HG03378 (cell line): ENCODE data around the gene C1QBP.
"Not testable (repeated sequence)": the region's sequence is repeated elsewhere in the genome, so short reads cannot be mapped to it uniquely, and the experiment has no call there.

Source experiments
- ATAC-seq: cut with Tn5 transposase; IDR thresholded peaks from one replicate; pipeline ENCODE4 v1.9.1; 2021; ENCODE audit warnings: mild to moderate bottlenecking, moderate library complexity; ENCODE audit not compliant: unreplicated experiment

Gene C1QBP

GRCh38 chr17:5434984-5435383 lies 4.0 kb downstream of the C1QBP start:
- no peak for ATAC-seq

DNA sequence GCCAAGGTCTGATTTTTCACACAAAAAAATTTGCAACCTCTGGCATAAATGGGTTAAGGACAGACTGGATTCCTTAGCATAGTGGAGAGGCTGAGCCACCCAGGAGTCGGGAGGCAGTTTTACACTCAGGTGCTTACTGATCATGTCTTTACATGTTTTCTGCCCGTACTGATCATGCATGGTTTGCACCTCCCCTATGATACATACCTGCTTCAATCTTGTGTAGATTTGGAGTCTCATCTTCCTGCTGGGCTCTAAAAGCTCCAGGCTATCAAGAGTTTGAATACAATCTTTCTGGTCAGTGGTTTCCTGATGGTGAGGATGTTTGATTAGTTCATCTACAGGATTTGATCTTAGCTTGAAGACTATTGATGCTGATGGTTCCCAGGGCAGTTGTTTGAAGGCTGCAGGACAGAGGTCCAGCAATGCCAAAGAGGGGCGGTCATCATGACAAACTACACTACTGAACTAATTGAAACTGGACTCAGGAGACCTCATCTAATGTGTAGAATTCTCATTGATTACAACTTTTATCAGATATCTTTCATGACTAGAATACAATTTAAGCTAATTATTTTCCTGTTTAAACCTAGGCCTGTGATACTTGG lies 6.9 kb downstream of the C1QBP start:
- ATAC-seq = no peak

- not testable (repeated sequence) for ATAC-seq
These were observed 7.7 kb downstream of the C1QBP start for GRCh38 chr17:5431234-5431633.

- no peak for ATAC-seq
These were observed 8.4 kb downstream of the C1QBP start for GRCh38 chr17:5430413-5430999.

DNA sequence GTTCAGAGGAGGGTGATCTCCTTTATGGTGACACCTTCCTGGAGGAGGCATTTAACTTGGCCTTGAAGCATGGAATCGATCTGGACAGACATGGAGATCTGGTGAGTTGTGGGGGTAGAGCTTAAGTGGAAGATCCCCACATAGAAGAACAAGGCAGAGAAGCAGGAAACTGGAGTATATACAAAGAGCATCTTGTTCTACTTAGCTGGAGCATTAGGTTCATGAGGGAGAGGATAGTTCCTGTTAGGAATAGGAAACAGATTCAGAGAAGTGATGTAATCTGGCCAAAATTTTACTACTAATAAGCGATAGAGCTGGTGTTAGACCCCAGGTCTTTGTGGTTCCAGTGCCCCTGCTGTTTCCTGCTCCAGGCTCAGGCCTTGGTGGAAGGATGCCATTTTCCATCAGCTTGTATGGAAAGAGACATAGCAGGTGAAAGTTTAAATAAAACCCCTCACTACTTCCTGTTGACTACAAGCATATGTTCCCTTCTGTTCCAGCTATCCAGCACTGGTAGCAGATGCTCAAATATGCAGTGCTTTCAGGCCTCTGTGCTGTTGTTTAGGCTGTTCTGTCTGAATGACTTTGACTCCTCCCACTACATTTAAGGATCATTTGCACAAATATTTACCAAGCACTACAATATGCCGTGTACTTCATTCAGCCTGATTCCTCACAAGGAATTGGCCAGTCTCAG lies 9.6 kb downstream of the C1QBP start:
- no peak for ATAC-seq

DNA sequence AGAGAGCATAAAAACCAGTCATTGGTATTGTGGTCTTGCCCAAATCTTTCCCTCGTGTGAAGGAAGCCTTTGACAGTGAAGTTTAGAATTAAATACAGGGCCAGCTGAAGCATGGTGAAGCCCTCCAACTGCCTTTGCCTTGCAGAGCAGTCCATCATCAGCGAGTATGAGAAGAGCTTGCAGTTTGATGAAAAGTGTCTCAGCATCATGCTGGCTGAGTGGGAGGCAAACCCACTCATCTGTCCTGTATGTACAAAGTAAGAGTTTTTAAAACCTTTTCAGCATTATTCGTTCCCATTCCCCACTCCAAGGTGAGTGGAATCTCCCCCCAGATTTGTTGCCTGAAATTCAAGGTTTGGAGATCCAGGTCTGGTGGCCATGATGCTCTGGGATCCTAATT lies 13.1 kb downstream of the C1QBP start:
- ATAC-seq = no peak

GRCh38 chr17:5424909-5425308 lies 14.0 kb downstream of the C1QBP start:
- ATAC-seq = no peak

DNA sequence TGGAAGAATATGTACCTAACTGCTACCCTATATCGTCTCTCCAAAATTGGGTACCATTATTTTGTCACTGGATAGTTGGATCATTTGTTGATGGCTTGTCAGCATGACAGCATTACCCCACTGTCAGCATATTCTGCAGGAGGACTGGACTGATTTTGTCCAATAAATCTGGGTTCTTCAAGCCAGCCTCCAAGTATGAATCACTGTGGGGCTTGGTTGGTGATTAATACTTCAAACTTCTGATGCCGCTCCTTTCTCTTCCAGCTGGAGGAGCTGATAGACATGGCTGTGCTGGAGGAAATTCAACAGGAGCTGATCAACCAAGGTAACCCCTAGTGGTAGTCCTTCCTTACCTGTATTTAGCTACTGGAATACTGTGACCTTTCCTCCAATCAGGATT lies 16.4 kb downstream of the C1QBP start:
- no peak for ATAC-seq

DNA sequence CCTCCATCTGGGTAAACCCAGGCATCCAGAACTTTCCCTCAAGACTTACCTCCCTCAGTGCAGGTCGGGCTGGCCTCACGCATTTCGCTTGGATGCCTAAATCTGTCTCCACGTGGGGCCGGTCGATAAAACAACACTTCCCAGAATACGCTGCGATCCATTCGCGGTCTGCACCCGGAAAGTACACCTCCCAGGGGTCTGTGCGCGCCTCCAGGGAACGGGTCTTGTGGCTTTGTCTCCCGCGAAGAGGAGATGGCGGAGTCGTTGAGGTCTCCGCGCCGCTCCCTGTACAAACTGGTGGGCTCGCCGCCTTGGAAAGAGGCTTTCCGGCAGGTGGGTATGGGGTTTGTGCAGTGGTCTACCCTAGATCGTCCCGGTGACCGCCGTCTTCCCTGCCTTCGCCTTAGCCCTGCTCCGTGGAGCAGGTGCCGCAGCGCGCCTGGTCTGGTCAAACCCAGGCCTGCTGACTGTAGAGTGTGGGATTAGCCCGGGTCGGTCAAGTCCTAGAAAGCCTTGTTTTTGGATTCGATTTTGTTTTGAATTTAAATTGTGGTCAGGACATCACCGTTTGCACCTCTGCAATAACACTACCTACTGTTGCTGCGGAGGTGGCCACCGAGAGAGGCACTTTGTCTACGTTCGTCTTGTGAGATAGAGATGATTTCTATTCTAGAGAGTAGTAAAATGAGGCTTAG lies 18.8 kb downstream of the C1QBP start, which contains the start of gene RPAIN:
TSS of gene RPAIN (plus strand) at position 224 of the 695 bp plus-strand sequence. CDS start at position 253, 29 bp downstream.
- peak; percentile 44 for ATAC-seq

DNA sequence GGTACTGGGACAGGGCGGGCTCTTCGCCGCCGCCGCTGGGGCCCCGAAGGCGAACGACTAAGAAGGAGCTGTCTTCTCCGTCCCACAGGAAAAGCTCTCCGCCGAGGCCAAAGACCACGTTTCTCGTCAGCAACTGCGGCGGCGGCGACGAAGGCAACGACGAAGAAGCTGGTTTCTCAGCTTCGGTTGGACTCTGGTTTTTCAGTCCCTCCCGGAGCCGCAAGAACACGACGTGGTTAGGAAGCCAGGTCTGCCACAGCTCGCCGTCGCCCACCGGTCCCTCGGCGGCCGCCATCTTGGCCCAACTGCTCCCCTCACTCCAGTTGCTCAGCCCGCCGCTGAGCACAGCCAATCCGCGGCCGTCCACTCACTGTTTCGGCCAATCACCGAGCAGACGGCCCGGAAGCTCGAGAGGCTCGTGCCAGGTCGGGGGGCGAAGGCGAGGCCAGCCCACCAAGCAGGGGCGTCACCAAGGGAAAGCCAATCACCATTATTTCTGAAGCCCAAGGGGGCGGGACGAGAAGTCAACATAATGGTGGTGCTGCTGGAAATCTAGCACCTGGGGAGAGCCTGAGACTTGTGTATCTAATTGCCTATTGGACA lies 19.5 kb downstream of the C1QBP start, which contains the start of gene NUP88:
TSS of gene NUP88 (minus strand) at position 307 of the 603 bp plus-strand sequence. CDS start at position 295, 12 bp downstream.
- peak; percentile 70 for ATAC-seq

- ATAC-seq = peak; percentile 39
These were observed 20.0 kb downstream of the C1QBP start for GRCh38 chr17:5418858-5419355.

GRCh38 chr17:5416901-5417300 lies 22.1 kb downstream of the C1QBP start:
- no peak for ATAC-seq

DNA sequence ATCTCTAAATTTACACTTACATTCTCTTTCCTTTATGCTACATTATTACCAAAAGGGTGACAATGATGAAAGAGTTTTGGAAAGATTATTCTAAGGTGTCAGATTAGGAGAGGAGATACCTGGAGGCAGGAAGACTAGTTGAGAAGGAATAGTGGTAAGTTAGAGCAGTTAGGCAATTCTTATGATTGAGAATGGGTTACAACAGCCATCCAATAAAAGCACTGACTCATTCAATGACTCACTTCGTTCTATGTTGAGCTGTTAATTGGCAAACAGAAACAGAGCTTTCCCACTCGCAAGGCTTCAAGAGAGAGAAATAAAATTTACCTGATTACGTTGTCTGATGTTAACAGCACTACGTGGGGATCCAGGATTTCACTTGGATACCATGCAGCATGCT lies 25.3 kb downstream of the C1QBP start:
- no peak for ATAC-seq

DNA sequence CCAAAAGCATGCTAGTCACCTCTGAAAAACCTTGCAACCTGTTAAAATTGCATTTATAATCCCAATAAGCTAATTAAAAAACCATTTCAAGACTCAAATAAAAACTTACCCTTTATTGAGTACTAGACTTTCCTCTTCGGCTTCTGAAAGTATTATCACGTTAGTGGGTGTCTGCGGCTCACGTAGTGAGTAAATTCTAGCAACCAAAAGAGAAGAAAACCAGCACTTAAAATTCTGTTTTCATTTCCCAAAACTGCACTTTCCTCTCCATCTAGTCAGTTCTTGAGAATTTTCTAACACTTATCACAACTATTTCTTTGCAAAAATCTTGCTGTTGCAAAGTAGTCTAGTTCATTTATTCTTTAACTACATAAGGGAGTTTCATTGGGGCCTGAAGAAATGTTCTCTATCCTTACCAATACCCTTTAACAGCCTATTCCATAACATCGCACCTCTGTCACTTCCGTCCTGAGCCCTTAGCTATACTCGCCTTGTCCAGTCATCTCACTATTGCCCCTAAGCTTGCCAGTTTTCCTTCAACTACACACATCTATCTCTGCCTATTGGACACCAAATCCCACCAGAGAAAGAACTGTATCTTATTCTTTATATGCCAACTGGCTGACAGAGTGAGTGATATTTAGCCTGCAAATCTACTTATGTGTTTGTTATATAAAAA lies 28.2 kb downstream of the C1QBP start:
- ATAC-seq = no peak

- no peak for ATAC-seq
These were observed 30.8 kb downstream of the C1QBP start for GRCh38 chr17:5408186-5408585.

DNA sequence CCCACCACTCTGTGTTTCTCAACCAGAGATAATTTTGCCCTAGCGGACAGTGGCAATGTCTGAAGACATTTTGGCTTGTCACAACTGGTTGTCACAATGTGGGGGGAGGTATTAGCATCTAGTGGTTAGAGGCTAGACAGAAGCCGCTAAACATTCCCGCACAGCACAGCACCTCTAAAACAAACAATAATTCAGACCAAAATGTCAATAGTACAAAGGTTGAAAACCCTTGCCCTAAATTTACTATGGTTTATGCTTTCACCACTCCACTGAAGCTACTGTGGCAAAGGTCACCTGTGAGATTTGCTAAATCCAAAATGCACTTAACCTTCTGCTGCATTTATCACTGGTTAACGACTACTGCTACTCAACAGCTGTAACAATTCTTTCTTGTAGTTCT lies 33.6 kb downstream of the C1QBP start:
- ATAC-seq = no peak

DNA sequence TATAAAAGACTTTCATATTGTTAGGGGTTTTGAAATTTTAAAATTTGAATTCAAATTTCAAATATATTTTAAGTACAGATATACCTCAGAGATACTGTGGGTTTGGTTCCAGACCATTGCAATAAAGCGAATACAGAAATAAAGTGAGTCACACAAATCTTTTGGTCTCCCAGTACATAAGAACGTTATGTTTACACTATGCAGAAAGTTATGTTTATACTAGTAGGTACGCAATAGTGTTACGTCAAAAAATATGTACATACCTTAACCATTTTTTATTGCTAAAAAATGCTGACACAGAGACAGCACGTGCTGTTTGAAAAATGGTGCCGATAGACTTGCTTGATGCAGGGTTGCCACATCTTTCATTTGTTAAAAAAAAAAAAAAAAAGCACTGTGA lies 39.2 kb downstream of the C1QBP start:
- ATAC-seq = no peak

DNA sequence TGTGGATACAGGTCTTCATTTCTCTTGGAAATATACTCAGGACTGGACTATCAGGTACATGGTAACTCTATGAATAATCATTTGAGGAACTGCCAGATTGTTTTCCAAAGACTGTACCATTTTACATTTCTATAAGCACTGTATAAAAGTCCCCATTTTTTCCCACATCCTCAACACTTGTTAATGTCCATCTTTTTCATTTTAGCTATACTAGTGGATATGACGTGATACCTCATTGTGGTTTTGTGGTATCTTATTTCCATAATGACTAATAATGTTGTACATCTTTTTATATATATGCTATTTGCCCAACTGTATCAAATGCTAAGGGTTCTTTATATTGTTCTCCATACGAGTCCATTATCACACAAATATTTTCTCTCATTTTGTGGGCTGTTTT lies 42.3 kb downstream of the C1QBP start:
- ATAC-seq = no peak

- no peak for ATAC-seq
These were observed 47.3 kb downstream of the C1QBP start for GRCh38 chr17:5391678-5392077.
